Mucosa of rectum (tissue), 2 donors: Measurements from ENCODE around the gene NAV3.

Experiments used
- H3K27ac ChIP-seq, 2 donors: one replicate each; pipeline ENCODE4 v1.7.0; 2013; ENCODE audit warnings: inconsistent platforms in 2 of 2, low read depth in 2 of 2, low read length in 2 of 2
- H3K27me3 ChIP-seq, 2 donors: one replicate each; pipeline ENCODE4 v1.7.0; 2013; ENCODE audit warnings: low read length in 2 of 2; ENCODE audit not compliant: control insufficient read depth in 2 of 2, insufficient read depth in 2 of 2
- H3K36me3 ChIP-seq, 2 donors: one replicate each; pipeline ENCODE4 v1.7.0; 2013; ENCODE audit warnings: low read length in 2 of 2; ENCODE audit not compliant: control insufficient read depth in 2 of 2, insufficient read depth in 2 of 2
- H3K4me1 ChIP-seq, 2 donors: one replicate each; pipeline ENCODE4 v1.7.0; 2013; ENCODE audit warnings: low read length in 2 of 2, mild to moderate bottlenecking in 1 of 2; ENCODE audit not compliant: control insufficient read depth in 2 of 2, insufficient read depth in 2 of 2
- H3K4me3 ChIP-seq, 2 donors: one replicate each; pipeline ENCODE4 v1.7.0; 2013; ENCODE audit warnings: low read length in 2 of 2
- H3K9ac ChIP-seq, 2 donors: one replicate each; pipeline ENCODE4 v1.7.0; 2013; ENCODE audit warnings: low read length in 2 of 2, low read depth in 1 of 2, mild to moderate bottlenecking in 1 of 2
- H3K9me3 ChIP-seq, 2 donors: one replicate each; pipeline ENCODE4 v1.7.0; 2013; ENCODE audit warnings: low read length in 2 of 2; ENCODE audit not compliant: control insufficient read depth in 2 of 2
- donor health status: healthy.
- donor health status: Normal muscosa, but diverticular disease.

The NAV3 gene

DNA sequence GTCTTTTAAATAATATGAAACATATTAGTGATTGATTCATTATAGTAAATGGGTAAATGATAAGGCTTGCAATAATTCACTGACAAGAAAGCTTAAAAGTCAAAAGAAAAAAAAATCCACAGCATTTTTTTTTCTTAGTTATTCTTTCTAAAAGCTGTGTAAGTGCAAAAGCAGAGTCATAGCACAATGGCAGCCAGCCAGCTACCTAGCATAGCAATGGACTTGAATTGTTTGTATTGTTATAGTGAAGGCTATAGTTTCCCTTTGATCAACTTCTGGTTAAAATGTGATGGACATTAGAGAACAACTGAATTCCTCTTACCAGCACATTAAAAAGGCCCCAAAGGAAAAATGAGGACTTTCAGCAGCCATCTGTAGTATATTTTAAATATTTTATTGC lies 232.1 kb downstream of the NAV3 start:
- Histone ChIP-seq H3K36me3 (no peaks in the 10 kb centered on the region), H3K27me3 (no peaks in the 10 kb centered on the region), H3K4me3 (no peak overlapping the region), H3K27ac (no peak overlapping the region), H3K9me3 (no peaks in the 10 kb centered on the region), H3K4me1 (no peaks in the 10 kb centered on the region), H3K9ac (no peak overlapping the region)

GRCh38 chr12:78081590-78082314 lies 251.1 kb downstream of the NAV3 start:
- Histone ChIP-seq H3K36me3 (no peaks in the 10 kb centered on the region), H3K9me3 (no peaks in the 10 kb centered on the region), H3K9ac (no peak overlapping the region), H3K4me1 (no peaks in the 10 kb centered on the region), H3K4me3 (no peak overlapping the region), H3K27ac (no peak overlapping the region), H3K27me3 (no peaks in the 10 kb centered on the region)

DNA sequence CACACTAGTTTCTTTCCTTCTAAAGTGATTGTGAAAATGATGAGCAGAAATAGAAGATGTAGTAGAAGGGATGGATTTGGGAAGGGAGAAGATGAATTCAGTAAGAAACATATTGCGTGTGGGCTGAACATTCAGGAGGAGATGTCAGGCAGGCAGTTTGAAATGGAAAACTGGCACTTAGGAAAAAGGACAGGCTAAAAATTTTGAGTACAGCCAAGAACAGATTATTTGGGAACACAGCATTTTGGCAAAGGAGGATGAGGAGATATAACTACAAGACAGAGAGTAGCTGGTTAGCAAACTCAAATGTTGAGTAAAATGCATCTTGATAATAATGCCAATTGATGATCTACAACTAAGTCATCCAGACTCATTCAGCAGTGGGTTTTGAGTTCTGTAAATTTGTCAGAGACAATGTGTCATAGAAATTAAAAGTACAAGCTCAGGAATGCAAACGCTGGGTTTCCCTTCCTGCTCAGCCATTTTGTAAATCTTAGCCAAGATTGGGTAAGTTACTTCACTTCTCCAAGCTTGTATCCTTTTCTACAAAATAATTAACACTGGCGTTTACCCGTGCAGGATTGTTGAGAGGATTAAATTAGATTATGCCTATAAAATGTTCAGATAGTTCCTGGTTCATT lies 255.0 kb downstream of the NAV3 start:
- no peaks in the 10 kb centered on the region for H3K27me3 ChIP-seq
- H3K9ac ChIP-seq = no peak overlapping the region
- H3K9me3 ChIP-seq = no peaks in the 10 kb centered on the region
- H3K4me3 ChIP-seq = no peak overlapping the region
- no peaks in the 10 kb centered on the region for H3K4me1 ChIP-seq
- no peaks in the 10 kb centered on the region for H3K36me3 ChIP-seq
- H3K27ac ChIP-seq = no peak overlapping the region

GRCh38 chr12:78086553-78087362 lies 256.1 kb downstream of the NAV3 start:
- H3K4me1 ChIP-seq = no peaks in the 10 kb centered on the region
- no peaks in the 10 kb centered on the region for H3K36me3 ChIP-seq
- H3K27ac ChIP-seq = no peak overlapping the region
- no peaks in the 10 kb centered on the region for H3K27me3 ChIP-seq
- H3K9ac ChIP-seq = no peak overlapping the region
- no peaks in the 10 kb centered on the region for H3K9me3 ChIP-seq
- no peak overlapping the region for H3K4me3 ChIP-seq

DNA sequence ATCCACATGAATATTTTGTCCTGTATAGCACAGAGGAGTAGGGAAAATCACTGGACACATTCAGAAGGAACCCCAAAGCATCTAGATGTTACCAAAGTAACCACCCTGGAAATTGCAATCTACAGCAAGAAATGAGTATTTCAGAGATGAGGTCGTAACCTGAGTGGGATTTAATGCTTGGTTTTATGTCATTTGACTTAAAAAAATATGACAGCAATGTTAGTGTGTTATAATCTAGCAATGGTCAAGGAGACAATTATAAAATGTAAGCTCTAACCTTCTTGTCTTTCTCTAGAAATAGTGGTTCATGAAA lies 256.6 kb downstream of the NAV3 start:
- Histone ChIP-seq H3K4me1 (no peaks in the 10 kb centered on the region), H3K9ac (no peak overlapping the region), H3K27ac (no peak overlapping the region)

GRCh38 chr12:78088391-78088832 lies 257.7 kb downstream of the NAV3 start:
- Histone ChIP-seq H3K9ac (no peak overlapping the region), H3K27me3 (no peaks in the 10 kb centered on the region), H3K9me3 (no peaks in the 10 kb centered on the region), H3K36me3 (no peaks in the 10 kb centered on the region), H3K27ac (no peak overlapping the region), H3K4me3 (peak overlapping the region; percentile 6 to 39), H3K4me1 (no peaks in the 10 kb centered on the region)

More for the DNA sequence above, 256.6 kb downstream of the NAV3 start:
- H3K27me3 ChIP-seq = no peaks in the 10 kb centered on the region
- no peaks in the 10 kb centered on the region for H3K9me3 ChIP-seq
- H3K36me3 ChIP-seq = no peaks in the 10 kb centered on the region
- H3K4me3 ChIP-seq = no peak overlapping the region

DNA sequence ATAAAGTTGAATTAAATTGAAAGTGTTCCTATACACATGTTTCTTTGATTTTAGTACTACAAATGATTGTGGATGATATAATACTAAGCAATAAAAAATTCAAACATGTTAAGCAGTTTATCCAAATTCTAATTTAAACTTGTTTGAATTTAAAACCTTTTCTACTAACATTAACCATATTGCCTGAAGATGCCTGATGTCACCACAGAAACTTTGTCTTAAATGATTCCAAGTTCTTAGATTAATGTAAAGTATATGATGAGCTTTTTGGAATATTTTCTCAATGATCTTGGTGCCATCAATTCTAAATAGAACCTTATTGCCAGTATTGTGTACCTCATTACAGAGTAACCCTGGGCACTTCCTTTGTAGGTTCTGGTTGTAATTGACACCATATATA lies 259.6 kb downstream of the NAV3 start:
- Histone ChIP-seq H3K9me3 (no peaks in the 10 kb centered on the region), H3K27me3 (no peaks in the 10 kb centered on the region), H3K36me3 (no peaks in the 10 kb centered on the region), H3K4me1 (no peaks in the 10 kb centered on the region), H3K4me3 (no peak overlapping the region), H3K9ac (no peak overlapping the region), H3K27ac (no peak overlapping the region)

- no peak overlapping the region for H3K4me3 ChIP-seq
- H3K27ac ChIP-seq = no peak overlapping the region
Observed at GRCh38 chr12:78095623-78096022, 264.9 kb downstream of the NAV3 start.

DNA sequence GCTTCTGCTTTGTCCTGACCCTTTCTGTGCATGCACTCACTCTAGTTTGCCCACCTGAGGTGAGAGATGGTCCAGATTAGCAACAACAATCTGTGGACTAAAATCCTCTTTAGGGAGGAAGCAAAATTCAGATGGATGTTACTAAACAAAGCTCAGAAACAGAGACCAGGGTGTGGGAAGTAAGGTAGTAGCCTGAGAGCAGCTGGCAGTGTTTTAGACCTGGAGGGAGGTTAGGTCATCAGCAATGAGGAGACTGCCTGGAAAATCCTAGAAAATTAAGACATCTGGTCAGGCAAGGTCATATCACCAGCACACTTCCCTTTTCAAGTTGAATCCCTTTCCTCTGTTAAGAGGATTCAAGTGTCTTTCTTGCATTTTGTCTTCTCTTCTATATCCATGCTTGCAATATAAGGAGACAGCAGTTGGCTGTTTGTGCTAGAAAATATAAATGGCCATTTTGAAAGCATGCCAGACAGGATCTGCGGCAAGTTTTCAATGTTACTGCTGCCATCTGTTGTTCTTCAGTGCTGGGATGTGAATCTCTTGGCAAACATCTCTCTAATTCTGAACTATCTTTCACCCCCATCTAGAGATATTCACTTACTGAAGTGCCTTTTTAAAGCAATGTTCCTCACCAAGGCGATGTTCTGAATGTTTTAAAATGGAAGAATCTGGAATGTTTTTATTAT lies 266.4 kb downstream of the NAV3 start:
- H3K36me3 ChIP-seq = no peaks in the 10 kb centered on the region
- peaks cover 0 to 4% of the 10 kb centered on the region in 2 donors for H3K4me1 ChIP-seq
- no peaks in the 10 kb centered on the region for H3K9me3 ChIP-seq
- no peak overlapping the region for H3K9ac ChIP-seq
- H3K4me3 ChIP-seq = no peak overlapping the region
- no peak overlapping the region for H3K27ac ChIP-seq
- H3K27me3 ChIP-seq = no peaks in the 10 kb centered on the region

More at GRCh38 chr12:78095623-78096022, 264.9 kb downstream of the NAV3 start:
- H3K9me3 ChIP-seq = no peaks in the 10 kb centered on the region
- H3K4me1 ChIP-seq = no peaks in the 10 kb centered on the region
- no peaks in the 10 kb centered on the region for H3K36me3 ChIP-seq
- no peaks in the 10 kb centered on the region for H3K27me3 ChIP-seq
- no peak overlapping the region for H3K9ac ChIP-seq

DNA sequence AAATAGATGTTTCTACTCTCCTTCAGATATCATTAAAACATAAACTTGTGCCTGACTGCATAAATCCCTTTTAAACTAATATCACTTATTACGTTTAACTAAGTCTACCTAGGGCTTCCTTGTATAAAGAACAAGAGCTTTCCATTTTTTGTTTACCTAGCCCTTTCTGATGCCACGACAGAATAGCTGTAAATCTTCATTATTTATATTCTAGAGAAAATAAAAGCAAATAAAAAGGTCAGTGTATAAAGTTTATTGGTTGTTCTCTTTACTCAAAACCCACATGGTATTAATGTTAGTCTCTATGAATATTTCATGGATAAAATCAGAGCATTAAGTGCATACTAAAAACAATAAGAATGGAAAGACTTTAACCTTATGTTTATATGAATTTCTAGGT lies 269.1 kb downstream of the NAV3 start:
- Histone ChIP-seq H3K4me1 (peaks cover 0 to 4% of the 10 kb centered on the region in 2 donors), H3K9ac (no peak overlapping the region), H3K36me3 (no peaks in the 10 kb centered on the region), H3K27ac (no peak overlapping the region), H3K9me3 (no peaks in the 10 kb centered on the region), H3K27me3 (no peaks in the 10 kb centered on the region), H3K4me3 (no peak overlapping the region)
